WTC11 (cell line): ENCODE measurements around the gene CCSER2.

Experiments
- AR ChIP-seq: fragments of 250-450 bp; sonication (Bioruptor Pico); IDR thresholded peaks from 2 replicates; pipeline ENCODE4 v1.9.0; 2021; ENCODE audit warnings: mild to moderate bottlenecking
- ARID4B ChIP-seq: sonication (generic); formaldehyde crosslinking; IDR thresholded peaks from 2 replicates; pipeline ENCODE4 v1.8.0; 2023; ENCODE audit warnings: missing genetic modification reagents, mild to moderate bottlenecking, borderline replicate concordance
- ATF6 ChIP-seq: sonication (generic); formaldehyde crosslinking; IDR thresholded peaks from 2 replicates; pipeline ENCODE4 v1.8.1; 2023; ENCODE audit warnings: mild to moderate bottlenecking, missing genetic modification reagents
- CTCF ChIP-seq: fragments of 200-600 bp; IDR thresholded peaks from 2 replicates; pipeline ENCODE4 v1.8.0; 2022; ENCODE audit warnings: antibody characterized with exemption
- E2F5 ChIP-seq: sonication (generic); formaldehyde crosslinking; IDR thresholded peaks from 2 replicates; pipeline ENCODE4 v1.8.1; 2022; ENCODE audit warnings: mild to moderate bottlenecking, moderate library complexity, missing genetic modification reagents
- FOXP4 ChIP-seq: sonication (generic); formaldehyde crosslinking; IDR thresholded peaks from 2 replicates; pipeline ENCODE4 v1.8.0; 2022; ENCODE audit warnings: mild to moderate bottlenecking, missing genetic modification reagents
- IRF2 ChIP-seq: sonication (generic); formaldehyde crosslinking; IDR thresholded peaks from 2 replicates; pipeline ENCODE4 v1.8.0; 2022; ENCODE audit warnings: low read depth, missing genetic modification reagents, borderline replicate concordance
- JUN ChIP-seq: sonication (generic); formaldehyde crosslinking; IDR thresholded peaks from 2 replicates; pipeline ENCODE4 v1.8.0; 2023; ENCODE audit warnings: mild to moderate bottlenecking, missing genetic modification reagents
- NFYB ChIP-seq: sonication (generic); formaldehyde crosslinking; conservative IDR thresholded peaks from 2 replicates; pipeline ENCODE4 v1.8.0; 2022; ENCODE audit warnings: low read depth, missing genetic modification reagents
- ZBTB21 ChIP-seq: sonication (generic); formaldehyde crosslinking; IDR thresholded peaks from 2 replicates; pipeline ENCODE4 v1.8.1; 2023; ENCODE audit warnings: mild to moderate bottlenecking, missing genetic modification reagents, borderline replicate concordance
- ZNF532 ChIP-seq: fragments of 250-450 bp; sonication (Bioruptor Pico); IDR thresholded peaks from 2 replicates; pipeline ENCODE4 v1.9.0; 2021; ENCODE audit warnings: mild to moderate bottlenecking, borderline replicate concordance

- TF ChIP-seq FOXP4 (no peak), ATF6 (CRISPR knock-in tag) (no peak), ARID4B (CRISPR knock-in tag) (no peak), CTCF (no peak), ZBTB21 (CRISPR knock-in tag) (no peak), AR (CRISPR knock-in tag) (no peak), IRF2 (CRISPR knock-in tag) (no peak), ZNF532 (CRISPR knock-in tag) (no peak), JUN (CRISPR knock-in tag) (no peak), NFYB (CRISPR knock-in tag) (no peak), E2F5 (no peak)
These were observed 67.2 kb downstream of the CCSER2 start for GRCh38 chr10:84395581-84395980.
